ENCODE measurements around the gene SCO2. TPM values are rescaled to one million over a fixed set of nuclear protein-coding genes. Genes with fewer than 3 reads are reported as not detected.

SCO2 gene
- total and polyA plus RNA-seq, 2 of the 13 experiments (the other 11 are each of a cell fraction or from before 2014, with no cell fraction given): 0.32 to 3.7 TPM

GRCh38 chr22:50531546-50531961 is 6.2 kb upstream of the SCO2 start (continued):
- TF ChIP-seq, protein P1, sequence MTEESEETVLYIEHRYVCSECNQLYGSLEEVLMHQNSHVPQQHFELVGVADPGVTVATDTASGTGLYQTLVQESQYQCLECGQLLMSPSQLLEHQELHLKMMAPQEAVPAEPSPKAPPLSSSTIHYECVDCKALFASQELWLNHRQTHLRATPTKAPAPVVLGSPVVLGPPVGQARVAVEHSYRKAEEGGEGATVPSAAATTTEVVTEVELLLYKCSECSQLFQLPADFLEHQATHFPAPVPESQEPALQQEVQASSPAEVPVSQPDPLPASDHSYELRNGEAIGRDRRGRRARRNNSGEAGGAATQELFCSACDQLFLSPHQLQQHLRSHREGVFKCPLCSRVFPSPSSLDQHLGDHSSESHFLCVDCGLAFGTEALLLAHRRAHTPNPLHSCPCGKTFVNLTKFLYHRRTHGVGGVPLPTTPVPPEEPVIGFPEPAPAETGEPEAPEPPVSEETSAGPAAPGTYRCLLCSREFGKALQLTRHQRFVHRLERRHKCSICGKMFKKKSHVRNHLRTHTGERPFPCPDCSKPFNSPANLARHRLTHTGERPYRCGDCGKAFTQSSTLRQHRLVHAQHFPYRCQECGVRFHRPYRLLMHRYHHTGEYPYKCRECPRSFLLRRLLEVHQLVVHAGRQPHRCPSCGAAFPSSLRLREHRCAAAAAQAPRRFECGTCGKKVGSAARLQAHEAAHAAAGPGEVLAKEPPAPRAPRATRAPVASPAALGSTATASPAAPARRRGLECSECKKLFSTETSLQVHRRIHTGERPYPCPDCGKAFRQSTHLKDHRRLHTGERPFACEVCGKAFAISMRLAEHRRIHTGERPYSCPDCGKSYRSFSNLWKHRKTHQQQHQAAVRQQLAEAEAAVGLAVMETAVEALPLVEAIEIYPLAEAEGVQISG (CRISPR knock-in tag; IDR thresholded peaks at IDR 0.05): no peak
- TF ChIP-seq HNRNPK (IDR thresholded peaks at IDR 0.05; ENCODE audit: low read depth, low read length, poor library complexity, severe bottlenecking): peak; percentile 70
- TF ChIP-seq ZNF101 (CRISPR knock-in tag; IDR thresholded peaks at IDR 0.05; ENCODE audit: borderline replicate concordance, low read depth): no peak
- TF ChIP-seq PITX1 (CRISPR knock-in tag; IDR thresholded peaks at IDR 0.05): no peak
- TF ChIP-seq SAP130 (CRISPR knock-in tag; IDR thresholded peaks at IDR 0.05; ENCODE audit: low read depth): no peak; the same call in 1 of the 2 replicates
- TF ChIP-seq WIZ (CRISPR knock-in tag; IDR thresholded peaks at IDR 0.05): no peak
- TF ChIP-seq FOXP1 (IDR thresholded peaks at IDR 0.05): no peak
- TF ChIP-seq FOXP1 (CRISPR knock-in tag; IDR thresholded peaks at IDR 0.05): no peak
- no peak for TF ChIP-seq SP140L (CRISPR knock-in tag; IDR thresholded peaks at IDR 0.05; ENCODE audit: borderline replicate concordance)
- no peak for TF ChIP-seq PHF20 (CRISPR knock-in tag; IDR thresholded peaks at IDR 0.05)
- TF ChIP-seq ZMYM3 (CRISPR knock-in tag; IDR thresholded peaks at IDR 0.05): no peak
- TF ChIP-seq EED (CRISPR knock-in tag; IDR thresholded peaks at IDR 0.05): no peak
- TF ChIP-seq, protein P2, sequence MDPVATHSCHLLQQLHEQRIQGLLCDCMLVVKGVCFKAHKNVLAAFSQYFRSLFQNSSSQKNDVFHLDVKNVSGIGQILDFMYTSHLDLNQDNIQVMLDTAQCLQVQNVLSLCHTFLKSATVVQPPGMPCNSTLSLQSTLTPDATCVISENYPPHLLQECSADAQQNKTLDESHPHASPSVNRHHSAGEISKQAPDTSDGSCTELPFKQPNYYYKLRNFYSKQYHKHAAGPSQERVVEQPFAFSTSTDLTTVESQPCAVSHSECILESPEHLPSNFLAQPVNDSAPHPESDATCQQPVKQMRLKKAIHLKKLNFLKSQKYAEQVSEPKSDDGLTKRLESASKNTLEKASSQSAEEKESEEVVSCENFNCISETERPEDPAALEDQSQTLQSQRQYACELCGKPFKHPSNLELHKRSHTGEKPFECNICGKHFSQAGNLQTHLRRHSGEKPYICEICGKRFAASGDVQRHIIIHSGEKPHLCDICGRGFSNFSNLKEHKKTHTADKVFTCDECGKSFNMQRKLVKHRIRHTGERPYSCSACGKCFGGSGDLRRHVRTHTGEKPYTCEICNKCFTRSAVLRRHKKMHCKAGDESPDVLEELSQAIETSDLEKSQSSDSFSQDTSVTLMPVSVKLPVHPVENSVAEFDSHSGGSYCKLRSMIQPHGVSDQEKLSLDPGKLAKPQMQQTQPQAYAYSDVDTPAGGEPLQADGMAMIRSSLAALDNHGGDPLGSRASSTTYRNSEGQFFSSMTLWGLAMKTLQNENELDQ (CRISPR knock-in tag; IDR thresholded peaks at IDR 0.05; ENCODE audit: borderline replicate concordance): no peak
- TF ChIP-seq ZFY (CRISPR knock-in tag; IDR thresholded peaks at IDR 0.05): no peak
- no peak for TF ChIP-seq PBX3 (CRISPR knock-in tag; IDR thresholded peaks at IDR 0.05; ENCODE audit: borderline replicate concordance)
- no peak; the same call in 1 of the 2 replicates for TF ChIP-seq SIN3A (IDR thresholded peaks at IDR 0.05; ENCODE audit: borderline replicate concordance, low read depth, low read length)
- TF ChIP-seq CERS6 (CRISPR knock-in tag; IDR thresholded peaks at IDR 0.05): no peak
- no peak for TF ChIP-seq ATAD3A (CRISPR knock-in tag; IDR thresholded peaks at IDR 0.05)
- TF ChIP-seq ZBED4 (CRISPR knock-in tag; IDR thresholded peaks at IDR 0.05; ENCODE audit: borderline replicate concordance): no peak

Measured in HepG2 (cell line).